NCI-H1105 (cell line): ENCODE data around the gene NOG.

Experiments
- DNase-seq: peaks from one replicate; lab custom pipeline; 2025; lab: John Stamatoyannopoulos, UW

The NOG gene

DNA sequence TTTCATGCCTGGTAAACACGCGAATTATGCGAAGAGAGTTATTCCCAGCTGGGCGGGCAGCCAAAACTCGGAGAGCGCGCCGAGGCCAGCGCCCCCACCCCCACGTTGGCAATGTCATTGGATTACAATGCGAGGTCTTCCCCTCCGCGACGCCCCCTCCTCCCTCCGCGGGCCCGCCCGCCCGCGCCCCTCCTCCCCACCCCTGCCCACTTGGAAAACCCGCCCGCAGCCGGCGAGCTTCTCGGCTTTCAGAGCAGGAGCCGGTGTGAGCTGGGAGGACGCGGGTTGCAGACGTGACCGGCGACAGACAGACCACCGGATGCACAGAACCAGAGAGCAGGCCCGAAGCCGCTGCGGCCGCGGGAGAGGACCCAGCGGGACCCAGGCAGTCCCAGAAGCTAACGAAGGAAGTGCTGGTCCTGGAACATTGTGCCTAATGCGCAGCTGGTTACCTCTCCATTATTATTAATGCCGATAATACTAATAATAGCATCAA, 4.0 kb downstream of the NOG start:
- peak; percentile 47 for DNase-seq

DNA sequence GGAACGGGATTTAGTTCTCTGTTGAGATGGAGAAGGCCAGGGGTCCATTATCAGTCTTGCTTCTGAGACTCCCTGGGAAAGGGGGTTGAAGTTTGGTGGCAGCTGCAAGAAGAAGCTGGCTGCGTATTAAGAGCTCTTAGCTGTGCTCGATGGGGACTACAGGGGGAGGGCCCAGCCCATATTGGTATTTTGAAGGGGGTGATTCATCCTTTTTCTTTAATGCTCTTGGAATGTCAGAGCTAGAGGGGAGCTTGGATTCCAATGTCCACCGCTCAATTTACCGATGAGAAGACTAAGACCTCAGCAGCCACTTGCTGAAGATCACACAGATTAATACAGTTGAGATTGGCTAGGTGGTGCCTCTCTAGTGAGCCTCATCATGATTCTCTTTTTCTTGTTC, 5.0 kb downstream of the NOG start:
- no peak for DNase-seq

DNA sequence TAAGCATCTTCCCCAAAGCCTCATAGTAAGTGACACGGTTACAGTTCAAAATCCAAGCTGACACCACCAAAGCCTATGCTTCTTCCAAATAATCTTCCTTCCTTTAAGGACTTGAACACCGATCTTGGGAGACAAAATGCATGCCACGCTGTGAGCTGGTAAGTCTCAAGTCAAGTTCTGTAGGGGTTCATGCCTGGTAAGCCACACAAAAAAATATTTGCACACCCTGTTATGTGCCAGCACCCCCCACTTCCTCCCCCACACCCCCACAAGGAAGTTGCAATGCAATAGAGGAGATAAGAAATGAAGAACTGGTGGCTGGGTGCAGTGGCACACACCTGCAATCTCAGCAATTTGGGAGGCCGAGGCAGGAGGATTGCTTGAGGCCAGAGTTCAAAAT, 5.6 kb downstream of the NOG start:
- no peak for DNase-seq

DNA sequence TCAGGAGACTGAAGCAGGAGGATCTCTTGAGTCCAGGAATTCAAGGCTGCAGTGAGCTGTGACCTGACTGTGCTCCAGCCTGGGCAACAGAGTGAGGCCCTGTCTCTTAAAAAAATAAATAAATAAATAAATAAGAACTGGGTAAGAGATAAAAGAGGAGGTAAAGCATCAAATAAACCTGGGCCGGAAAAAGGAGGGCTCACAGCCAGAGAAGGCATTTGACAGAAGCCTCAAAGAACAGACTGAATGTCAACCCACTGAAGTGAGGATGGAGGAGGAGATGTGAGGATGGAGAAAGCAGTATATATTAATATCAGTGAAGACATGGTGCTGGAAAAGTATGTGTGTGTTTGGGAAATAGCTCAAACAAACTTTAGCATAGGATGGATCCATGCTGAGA, 6.1 kb downstream of the NOG start:
- DNase-seq, result no peak

DNA sequence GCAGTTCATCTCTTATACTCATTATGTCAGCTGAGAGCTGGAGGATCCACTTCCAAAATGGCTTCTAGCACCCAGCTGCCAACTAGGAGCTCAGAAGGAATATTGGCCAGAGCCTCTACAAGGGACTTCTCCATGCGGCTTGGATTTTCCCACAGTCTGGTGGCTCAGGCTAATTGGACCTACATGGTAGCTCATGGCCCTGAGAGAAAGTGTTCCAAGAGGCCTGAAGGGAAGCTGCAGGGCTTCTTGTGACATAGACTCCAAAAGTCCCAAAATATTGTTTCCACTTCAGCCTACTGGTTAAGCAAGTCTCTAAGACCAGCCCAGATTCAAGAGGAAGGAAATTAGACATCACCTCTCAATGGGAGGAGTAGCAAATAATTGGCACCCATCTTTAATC, 6.8 kb downstream of the NOG start:
- DNase-seq, result no peak

DNA sequence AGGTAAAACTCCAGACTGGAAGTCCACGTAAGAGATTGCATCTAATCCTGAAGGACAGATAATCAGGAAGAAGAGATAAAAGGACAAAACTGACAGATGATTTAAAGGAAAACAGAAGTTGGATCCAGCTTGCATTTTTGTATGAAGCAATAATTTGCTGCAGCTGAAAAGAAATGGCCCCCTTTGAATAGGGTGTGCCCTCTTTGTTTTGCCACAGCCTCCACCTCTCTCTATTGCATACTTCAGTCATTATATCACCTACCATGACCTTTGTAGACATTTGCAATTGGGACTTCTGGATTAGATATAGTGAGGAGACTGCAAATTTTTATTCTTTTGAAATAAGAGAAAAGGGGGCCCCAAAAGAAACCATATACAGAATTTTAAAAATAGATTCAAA, 8.1 kb downstream of the NOG start:
- no peak for DNase-seq

DNA sequence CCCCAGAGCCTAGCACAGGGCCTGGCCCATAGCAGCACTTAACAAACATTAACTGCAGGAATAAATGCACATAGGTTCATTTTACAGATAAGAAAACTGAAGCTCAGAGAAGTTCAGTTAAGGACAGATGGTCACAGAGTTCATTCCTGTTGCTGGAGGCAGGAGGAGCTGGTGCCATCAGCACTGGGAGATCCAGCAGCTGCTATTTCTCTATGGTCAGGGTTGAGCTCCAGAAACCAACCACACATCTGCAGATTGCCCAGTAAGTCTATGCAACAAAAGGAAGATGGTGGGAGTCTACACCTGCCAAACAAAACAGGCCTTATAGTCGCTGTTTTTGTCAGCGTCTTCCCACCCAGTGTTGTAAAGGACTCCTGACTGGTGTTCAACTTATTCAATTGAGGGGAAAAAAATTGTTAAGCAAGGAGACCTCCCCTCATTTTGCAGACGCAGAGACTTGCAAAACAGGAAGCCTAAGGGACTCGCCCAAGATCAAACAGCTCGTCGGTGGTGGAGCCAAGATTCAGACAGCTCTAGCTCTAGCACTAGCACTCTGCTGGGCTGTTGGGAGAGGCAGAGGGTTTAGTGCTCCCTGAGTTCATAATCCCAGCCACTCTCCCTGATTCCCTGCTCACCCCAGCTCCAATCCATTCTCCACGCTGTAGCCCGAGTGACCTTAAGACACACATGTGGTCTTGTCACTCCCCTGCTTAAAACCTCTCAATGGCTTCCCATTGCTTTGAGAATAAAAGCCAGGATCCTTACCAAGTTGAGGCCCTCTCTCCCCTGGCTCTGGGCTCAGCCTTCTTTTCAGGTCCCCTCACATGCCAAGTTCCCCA, 9.0 kb downstream of the NOG start:
- DNase-seq, result no peak

DNA sequence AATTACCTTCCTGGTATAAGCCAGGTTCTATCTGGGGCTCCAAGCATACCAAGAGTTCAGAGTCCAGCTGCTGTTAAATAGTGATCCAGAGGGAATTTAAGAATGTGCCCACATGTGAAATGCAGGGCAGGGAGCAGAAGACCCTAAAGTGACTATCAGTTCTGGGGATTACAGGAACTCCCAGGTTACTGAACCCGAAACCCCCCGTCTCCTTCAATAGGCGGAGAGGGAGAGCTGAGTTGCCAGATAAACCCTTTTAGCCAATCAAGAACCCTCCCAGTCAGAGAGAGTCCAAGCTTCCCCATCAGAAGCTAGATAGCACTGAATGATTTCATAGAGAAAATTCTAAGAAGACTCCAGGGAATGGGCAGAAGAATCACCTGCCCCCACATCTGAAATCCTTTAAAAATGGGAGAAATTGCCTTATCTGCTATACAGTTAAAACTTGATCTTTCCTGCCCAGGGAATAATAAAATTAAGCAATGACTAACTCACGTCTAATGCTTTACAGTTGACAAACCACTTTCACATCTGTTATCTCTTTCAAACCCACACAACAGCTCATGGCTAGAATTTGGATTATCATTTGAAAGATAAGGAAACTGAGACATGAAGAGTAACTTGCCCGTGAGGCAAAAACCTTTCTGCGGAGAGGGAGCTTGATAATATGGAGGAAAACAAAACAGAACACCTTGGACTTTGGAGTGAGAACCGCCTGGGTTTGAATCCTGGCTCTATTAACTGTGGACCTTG, 10.2 kb downstream of the NOG start:
- no peak for DNase-seq

DNA sequence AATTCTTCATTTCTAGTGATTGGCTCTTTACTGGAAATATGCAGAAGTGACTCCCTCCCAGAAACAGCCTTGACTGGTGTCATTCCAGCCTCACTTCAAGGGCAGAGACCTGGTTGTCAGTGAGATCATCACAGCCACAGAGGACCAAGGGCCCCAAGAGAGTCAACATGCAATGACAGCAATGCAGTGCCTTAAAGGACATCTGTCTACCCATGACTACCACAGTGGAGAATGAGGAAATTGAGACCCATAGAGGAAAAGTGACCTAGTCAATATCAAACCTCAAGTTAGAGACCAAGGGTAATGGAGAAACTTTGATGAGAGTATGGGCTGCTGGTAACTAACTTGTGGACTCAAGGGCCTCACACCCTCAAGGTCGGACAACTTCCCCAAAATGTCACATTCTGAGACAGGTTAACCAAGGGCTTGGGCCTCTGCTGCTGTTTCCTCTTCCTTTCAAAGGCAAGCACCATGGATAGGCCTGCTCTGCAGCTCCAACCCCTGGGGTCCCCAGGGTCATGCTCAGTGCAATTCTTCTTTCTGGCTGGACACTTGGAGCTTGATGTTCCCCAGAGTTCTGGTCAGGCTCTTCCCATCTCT, 11.3 kb downstream of the NOG start:
- DNase-seq, result no peak

DNA sequence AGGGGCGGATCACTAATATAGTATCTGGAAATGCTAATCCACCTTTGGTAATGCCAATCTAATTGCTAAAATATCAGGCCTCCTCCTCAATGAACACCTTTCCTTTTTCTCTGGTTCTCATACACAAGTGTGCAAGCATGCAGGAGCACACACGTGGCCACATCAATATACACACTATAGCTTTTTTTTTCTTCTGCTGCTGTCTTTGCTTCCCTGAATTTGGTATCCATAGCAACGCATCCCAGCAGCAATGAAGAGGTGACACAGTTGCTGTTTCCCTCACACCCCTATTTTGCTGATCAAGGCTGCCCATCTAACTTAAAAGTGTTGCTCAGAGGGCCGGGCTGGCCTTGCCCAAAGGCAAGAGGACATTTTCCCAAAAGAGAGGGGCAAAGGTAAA, 15.4 kb downstream of the NOG start:
- no peak for DNase-seq

DNA sequence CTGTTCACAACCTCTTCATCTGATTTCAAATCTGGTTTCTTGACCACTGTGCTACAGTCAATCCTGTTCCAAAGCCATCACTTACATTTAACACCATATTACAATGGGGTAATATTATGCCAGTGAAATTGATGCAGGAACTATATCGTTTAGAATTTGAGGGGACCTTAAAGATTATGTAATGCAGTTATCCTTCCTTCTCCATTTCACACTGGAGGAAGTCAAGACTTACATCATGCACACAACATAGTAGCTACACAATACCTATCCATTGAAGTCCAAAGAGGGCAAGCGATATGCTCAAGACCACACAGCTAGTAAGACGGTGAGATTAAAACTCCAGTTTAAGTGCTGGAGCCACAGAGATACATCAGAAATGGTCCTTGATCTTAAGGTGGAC, 16.8 kb downstream of the NOG start:
- no peak for DNase-seq

DNA sequence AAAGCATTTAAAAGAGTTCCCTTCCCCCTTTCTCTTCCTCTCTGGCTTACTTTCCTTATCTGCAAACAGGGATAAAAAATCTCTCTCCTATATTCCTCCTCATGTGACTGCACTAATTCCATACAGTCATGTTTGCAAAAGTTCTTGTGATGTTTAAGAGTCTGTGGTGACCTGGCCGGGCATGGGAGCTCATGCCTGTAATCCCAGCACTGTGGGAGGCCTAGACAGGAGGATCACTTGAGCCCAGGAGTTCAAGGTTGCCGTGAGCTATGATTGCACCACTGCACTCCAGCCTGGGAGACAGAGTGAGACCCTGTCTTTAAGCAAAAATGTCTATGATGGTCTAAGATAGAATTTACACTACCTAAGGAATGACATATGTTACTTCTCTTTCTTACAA, 19.6 kb downstream of the NOG start:
- no peak for DNase-seq

DNA sequence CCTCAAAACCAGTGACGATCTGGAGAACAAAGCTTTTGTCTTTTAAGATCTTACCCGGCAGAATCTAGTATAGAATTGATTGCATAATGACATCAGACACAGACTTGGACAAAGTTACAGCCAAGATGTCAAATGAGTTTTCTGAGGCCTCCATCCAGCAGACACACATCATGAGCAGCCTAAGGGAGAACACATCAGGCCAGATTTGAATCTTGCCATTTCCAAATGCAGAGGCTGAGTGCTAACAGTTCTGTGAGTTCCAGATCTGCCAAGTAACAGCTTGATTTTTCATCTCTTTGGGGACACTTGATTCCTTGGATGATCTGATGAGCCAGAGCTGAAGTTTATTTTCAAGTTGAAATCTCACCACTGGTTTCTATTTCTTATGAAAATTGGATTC, 21.0 kb downstream of the NOG start:
- DNase-seq, result no peak

DNA sequence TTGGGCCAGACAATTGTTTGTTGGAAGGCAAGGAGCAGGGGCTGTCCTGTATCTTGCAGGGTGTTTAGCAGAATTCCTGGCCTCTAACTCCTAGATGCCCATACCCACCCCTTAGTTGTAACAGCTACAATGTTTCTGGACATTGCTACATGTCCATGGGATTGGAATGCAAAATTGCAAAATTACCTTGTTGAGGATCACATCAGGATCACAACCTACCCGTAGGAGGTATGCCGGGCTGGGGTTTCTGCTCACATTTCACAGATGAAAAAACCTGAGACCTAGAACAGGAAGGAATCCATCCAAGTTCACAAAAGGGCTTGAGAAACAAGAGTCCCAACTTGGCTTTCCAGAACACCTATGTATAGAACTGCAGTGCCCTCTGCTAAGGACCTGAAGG, 22.7 kb downstream of the NOG start:
- DNase-seq, result no peak

DNA sequence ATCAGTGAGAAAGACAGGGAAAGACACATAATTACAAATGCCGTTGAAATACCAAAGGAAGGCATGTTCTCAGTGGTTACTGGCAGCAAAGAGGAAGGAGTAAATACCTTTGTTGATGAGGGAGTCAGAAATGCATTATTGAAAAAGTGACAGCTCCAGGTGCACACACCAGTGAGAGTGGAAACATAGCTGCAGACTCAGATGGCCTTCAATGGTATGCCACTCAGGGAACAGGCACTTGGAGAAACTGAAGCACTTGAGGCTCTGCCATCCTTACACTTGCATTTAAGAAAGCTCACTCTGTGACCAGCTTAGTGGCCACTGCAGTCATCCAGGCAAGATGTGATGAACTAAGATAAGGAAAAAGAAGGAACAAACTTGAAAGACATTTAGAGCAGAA, 29.9 kb downstream of the NOG start:
- DNase-seq, result no peak

DNA sequence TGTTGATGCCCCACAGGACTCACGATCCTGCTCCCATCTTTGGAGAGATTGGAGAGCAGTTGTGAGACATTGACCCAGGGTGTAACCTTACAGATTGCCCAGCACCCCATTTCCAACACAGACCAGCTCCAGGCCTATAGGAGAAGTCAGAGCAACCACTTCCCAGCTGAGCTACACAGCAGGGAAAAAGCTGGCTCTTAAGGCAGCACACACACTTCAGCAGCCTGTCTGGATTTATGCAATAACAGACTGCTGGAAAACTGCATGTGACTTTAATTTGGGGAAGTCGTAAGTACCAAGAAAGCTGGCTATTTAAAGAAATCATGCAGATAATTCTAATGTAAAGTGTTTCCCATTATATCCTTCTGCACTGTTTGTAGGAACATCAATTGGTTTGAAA, 30.8 kb downstream of the NOG start:
- DNase-seq, result no peak

DNA sequence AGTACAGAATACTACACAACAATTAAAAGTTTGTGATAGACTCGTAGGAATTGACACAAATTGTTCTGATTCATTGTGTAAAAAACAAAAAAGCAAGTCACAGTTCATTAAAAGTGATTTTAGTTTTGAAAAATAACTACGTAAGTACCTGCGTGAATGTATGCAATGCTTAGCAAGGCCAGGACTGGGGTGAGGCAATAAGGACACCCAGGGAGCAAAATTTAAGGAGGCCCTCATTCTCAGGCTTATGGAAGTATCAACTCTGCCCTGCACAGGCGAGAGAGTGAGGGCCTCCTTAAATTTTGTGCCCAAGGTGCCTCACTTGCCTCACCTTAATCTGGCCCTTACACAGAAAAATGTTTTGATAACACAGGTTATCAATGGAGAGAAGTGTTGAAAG, 31.4 kb downstream of the NOG start:
- no peak for DNase-seq

DNA sequence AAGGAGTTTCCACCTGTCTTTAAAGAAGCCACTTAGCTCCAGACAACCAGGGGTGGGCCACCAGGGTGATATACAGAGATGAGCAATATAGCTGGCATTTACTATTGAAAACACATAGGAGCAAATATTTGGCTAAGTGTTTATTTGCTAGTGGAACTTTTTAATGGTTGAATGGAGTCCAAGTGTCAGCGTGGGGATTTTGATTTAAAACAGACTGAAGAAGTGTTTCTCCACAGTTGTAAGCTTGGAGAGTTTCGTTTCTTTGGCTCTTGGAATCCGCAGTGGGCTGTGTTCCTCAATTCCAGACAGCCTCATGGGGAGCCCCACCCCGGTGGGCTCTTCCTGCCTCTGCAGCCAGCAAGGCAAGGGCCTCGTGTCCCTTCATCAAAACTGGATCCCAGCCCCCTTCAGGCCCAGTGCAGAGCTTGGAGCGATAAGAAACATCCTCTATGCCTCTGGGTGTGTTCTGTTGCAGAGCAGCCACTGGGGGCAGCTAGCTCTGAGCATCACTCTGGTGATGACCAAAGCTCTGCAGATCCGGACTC, 36.1 kb downstream of the NOG start:
- DNase-seq, result no peak

DNA sequence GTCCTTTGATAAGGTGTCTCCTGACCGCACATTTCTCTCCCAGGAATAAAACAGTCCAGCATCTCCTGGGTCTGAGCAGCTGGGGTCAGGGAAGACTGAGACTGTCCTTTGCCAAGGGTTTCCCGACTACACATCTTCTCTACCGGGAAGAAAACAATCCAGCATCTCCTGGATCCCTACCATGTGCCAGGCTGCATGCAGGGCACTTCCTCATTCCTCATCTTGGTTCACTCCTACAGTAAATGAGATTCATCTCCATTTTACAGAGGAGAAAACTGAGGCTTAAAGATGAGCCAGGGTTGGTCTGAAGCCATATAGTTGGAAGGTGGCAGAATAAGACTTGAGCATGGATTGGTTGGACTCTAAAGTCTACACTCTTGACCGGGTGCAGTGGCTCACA, 36.7 kb downstream of the NOG start:
- DNase-seq, result no peak

DNA sequence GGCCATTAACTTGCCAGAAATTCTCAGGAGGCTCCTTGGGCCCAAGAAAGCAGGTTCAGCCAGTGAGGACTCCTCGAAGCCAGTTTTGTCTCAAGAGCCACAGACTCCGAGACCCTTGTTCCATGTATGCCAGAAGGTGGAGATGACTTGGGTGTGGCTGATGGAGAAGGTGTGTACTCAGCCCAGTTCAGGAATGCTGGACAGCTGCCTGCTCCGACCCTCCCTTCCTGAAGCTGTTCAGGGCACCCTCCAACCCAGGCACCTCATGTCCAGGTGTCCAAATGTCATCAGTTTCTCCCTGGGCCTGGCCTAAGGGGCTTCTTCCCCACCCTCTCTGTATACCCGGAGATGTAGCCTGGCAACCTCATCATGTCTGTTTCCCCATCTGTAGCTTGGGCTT, 40.2 kb downstream of the NOG start:
- no peak for DNase-seq

DNA sequence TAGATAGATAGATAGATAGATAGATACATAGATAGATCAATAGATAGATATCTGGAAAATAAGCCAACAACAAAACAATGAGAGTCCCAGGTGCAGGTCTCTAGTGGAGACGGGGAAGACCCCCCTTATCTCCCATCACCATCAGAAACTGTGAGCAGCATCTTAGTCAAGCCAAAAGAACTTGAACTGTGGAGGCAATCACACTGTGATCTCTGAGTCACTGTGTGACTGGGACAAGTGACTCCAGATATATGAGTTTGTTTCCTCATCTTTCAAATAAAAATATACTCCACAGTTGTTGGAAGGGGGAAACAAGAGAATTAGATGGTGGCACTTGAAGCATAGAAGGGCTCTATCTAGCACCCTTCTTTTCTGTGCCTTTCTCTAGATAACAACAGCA, 42.1 kb downstream of the NOG start:
- DNase-seq, result no peak

DNA sequence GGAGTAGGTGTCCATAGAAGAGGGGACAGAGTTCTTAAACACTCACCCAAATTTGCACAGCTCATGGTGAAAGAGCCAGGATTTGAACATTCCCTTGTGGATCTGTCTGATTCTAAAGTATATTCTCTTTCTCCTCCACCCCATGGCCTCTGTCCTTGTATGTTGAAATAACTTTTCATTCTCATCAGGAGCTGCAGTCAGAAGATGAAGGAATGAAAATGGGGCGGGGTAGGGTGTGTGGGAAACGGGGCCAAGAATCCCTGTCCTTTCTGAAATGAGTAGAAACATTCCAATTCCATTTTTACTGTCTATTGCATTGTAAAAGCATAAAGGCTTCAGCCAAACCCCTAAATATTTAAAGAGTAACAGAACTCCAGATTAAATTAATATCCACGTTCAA, 42.8 kb downstream of the NOG start:
- no peak for DNase-seq

DNA sequence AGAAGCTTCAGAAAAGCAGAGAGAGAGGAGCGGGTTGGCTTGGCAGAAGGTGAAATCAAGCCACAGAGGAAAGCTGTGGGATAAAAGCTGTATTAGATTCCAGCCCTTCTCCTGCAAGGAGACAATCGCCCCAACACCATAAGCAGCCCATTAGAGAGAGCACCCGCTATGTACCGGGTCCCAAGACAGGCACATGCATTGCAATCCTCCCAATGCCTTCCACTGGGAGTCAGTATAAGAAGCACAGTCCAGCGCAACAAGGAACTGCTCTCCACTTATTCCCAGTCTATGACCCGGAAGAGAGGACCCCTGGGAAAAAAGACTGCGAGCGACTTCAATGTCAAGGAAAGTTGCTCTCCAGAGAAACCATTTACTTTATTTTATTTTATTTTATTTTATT, 43.8 kb downstream of the NOG start:
- DNase-seq, result no peak
